ENCODE measurements around the gene MTG1.
"Not testable (repeated sequence)": the region's sequence is repeated elsewhere in the genome, so short reads cannot be mapped to it uniquely, and the experiment has no call there.

Gene MTG1

DNA sequence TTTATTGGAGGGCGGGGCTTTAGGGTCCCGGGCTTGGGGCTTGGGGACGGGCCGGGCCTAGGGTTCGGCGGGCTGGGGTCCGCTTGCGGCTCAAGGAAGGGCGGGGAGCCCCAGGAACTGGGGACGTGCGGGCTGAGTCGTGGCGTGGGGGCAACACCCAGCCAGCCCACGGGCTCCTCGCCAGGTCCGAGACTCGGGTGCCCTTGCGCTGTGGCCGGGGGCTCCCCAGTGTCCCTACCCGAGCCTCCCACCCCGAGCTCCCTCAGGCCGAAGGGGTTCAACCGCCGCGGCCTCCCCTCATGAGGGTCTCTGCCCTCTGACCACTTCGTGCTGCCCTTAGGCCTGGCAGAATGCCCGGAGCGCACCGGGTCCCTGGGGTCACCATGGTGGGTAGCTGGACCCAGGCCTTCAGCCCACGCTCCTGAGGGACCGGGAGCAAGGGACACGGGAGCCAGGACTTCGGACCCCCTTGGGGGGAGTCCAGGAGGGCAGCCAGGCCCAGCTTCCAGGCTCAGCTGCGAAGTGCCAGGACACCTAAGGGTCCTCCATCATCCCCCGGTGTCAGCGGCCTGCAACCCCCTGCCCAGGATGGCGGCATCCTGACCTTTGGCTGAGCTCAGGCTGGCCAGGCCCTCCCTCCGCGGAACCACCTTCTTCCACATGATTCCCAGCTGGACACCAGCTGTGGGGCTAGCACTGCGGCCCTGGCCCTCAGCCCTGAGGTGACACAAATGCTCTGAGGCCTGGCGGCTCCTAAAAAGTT lies 35.6 kb upstream of the MTG1 start:
- H3K4me3 ChIP-seq (ENCODE audit: low read depth, low read length), result no peak overlapping the region

DNA sequence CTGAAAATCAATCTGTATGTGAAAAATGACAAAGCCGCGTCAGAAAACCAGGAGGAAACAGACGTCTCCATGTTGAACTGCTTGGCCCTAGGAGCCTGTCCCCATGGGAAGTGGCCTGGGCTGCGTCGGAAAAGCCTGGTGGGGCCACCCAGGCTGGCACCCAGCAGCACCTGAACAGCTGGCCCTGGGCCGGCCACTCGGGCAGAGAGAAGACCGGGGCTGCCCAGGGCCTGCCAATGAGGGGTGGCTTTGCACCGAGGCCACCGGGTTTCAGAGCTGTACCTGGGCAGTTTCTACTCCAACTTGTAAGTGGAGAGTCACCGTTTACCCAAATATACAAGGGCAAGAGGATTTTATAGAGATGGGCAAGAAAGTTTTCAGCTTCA lies 35.0 kb upstream of the MTG1 start:
- no peak overlapping the region for H3K4me3 ChIP-seq (ENCODE audit: low read depth, low read length)

- no peak overlapping the region for H3K4me3 ChIP-seq (ENCODE audit: low read depth, low read length)
Measured at GRCh38 chr10:133359554-133359971, 34.4 kb upstream of the MTG1 start.

GRCh38 chr10:133359972-133360610 lies 33.9 kb upstream of the MTG1 start:
- H3K4me3 ChIP-seq (ENCODE audit: low read depth, low read length), result no peak overlapping the region

DNA sequence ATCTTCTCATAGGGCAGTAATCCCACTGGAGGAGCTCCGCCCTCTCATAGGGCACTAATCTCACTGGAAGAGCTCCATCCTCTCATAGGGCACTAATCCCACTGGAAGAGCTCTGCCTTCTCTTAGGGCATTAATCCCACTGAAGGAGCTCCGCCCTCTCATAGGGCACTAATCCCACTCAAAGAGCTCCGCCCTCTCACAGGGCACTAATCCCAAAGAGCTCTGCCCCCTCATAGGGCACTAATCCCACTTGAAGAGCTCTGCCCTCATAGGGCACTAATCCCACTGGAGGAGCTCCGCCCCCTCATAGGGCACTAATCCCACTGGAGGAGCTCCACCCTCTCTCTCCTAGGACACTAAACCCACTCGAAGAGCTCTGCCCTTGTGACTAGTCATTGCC lies 32.7 kb upstream of the MTG1 start:
- H3K4me3 ChIP-seq (ENCODE audit: low read depth, low read length), result no peak overlapping the region

DNA sequence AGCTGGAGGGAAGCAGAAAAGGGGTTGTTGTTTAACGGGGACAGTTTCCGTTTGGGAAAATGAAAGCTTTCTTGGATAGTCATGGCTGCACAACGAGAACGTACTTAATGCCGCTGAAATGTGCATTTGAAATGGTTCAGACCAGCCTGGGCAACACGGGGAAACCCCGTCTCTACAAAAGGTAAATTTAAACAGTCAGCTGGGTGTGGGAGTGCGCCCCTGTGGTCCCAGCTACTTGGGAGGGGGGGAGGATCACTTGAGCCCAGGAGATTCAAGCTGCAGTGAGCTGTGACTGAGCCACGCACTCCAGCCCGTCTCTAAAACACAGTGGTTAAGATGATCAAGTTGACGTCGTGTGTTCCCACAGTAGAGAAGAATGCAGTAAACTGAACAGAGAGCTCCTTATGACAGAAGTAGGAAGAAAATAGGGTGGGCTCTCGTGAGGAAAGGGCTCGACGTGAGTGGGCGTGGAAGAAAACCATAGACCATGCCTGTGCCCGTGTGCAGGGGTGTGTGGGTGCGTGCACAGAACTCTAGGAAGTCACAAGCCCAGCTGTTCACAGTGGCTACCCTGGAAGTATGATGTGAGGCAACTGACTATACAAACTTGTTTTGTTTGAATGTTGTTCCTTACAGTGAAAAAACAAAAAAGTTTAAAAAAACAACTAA lies 32.0 kb upstream of the MTG1 start:
- no peak overlapping the region for H3K4me3 ChIP-seq (ENCODE audit: low read depth, low read length)

DNA sequence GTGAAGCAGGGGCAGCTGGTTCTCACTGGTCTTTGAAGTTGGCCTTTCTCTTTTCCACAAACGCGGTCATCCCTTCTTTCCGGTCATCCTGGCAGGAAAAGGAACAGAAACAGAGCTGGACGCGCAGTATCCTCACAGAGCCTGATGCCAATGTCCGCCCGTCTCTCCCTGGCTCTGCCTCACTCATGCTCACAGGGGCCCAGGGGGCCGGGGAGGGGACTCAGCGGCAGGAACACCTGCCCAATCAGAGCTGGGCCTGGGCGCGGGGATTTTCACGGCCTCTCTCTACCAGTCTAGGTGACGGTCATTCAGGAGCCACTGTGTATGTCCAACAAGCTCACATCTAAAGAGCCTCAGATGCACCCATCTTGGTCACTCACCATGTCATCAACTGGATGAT lies 31.1 kb upstream of the MTG1 start:
- no peak overlapping the region for H3K4me3 ChIP-seq (ENCODE audit: low read depth, low read length)

GRCh38 chr10:133364645-133365431 lies 29.1 kb upstream of the MTG1 start:
- no peak overlapping the region for H3K4me3 ChIP-seq (ENCODE audit: low read depth, low read length)

DNA sequence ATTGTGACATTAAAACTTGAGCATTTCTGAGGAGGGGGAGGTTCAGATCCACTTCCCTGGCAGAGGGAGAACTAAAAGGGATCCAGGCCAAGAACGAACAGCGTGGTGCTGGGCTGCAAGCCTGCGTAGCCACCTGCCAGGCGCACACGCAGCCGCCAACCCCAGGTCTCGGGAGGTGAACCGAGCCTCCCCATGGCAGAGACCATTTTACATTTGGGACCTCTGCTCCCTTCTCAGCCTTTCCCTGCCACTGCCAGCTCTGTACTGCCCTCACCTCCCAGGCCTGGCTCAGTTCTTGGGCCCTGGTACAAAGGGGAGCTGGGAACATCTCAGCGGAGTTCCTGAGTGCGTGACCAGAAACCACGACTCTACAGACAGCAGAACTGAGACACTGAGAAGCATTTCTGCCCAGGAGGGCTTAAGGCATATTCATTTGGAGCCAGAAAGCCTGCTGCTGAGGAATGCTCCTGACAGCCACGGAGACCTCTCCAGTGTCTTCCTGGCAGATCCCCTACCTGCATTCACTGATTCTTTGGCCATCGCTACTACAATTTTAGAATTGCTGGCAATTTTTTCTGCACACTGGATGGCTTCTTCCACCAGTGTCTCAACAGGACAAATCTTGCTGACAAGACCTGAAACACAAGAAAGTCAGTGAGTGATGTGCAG lies 28.4 kb upstream of the MTG1 start:
- H3K4me3 ChIP-seq (ENCODE audit: low read depth, low read length), result no peak overlapping the region

DNA sequence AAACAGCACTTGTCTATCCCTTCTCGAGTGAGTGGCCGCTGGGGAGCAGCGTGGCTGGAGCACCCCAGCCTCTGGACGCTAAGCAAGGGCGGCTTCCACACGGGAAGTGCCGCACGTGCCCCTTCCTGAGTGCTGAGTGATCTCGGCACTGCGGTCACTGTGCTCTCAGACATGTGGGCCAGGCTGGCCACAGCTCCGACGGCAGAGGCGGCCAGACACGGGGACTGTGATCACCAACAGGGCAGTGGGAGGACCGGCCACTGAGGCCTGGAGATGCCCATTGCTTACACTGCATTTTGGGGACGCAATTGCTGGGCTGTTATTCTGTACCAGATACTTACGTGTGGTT lies 27.9 kb upstream of the MTG1 start:
- H3K4me3 ChIP-seq (ENCODE audit: low read depth, low read length), result no peak overlapping the region

- H3K4me3 ChIP-seq (ENCODE audit: low read depth, low read length), result no peak overlapping the region
Measured at GRCh38 chr10:133366751-133367150, 27.2 kb upstream of the MTG1 start.

DNA sequence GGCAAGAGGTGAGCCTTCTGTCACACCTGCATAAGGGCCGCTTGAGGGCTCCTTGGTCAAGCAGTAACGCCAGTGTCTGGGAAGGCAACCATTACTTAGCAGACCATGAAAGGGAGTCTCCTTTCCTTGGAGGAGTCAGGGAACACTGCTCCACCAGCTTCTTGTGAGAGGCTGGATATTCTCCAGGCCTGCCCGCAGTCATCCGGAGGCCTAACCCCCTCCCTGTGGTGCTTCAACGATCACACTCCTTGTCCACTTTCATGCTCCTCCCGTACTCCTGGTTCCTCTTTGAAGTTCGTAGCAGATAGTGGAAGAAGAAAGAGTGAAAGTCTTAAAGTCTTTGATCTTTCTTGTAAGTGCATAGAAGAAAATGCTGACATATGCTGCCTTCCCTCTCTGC lies 26.5 kb upstream of the MTG1 start:
- H3K4me3 ChIP-seq (ENCODE audit: low read depth, low read length), result not testable (repeated sequence)

DNA sequence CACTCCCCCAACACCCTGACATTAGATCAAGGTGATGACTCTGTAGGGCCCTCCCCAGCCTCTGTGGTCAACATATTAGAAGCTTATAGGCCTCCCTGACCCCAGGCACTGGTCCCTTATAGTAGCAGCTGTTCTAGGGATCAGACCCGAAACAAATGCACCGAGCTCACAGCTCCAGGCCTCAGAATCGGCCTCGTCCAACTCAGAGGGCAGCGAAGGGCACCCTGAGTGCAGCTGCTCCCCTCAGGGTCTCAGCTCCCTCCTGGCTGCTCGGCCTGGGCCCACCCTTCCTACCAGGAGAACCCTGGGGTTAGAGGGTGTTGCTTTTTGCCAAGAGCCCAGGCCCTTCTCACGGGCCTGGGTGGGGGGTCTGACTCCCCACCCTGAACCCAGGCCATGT lies 25.8 kb upstream of the MTG1 start:
- H3K4me3 ChIP-seq (ENCODE audit: low read depth, low read length), result no peak overlapping the region

- no peak overlapping the region for H3K4me3 ChIP-seq (ENCODE audit: low read depth, low read length)
Measured at GRCh38 chr10:133370030-133370786, 23.7 kb upstream of the MTG1 start.

- H3K4me3 ChIP-seq (ENCODE audit: low read depth, low read length), result no peak overlapping the region
Measured at GRCh38 chr10:133372507-133372906, 21.4 kb upstream of the MTG1 start.

GRCh38 chr10:133373174-133374090 lies 20.5 kb upstream of the MTG1 start, which contains the start of gene ECHS1:
ECHS1 (minus strand) TSS chr10:133373354; CDS start chr10:133373333, 21 bp downstream.
- H3K4me3 ChIP-seq (ENCODE audit: low read depth, low read length), result peak within 1 kb of the TSS; percentile 87

DNA sequence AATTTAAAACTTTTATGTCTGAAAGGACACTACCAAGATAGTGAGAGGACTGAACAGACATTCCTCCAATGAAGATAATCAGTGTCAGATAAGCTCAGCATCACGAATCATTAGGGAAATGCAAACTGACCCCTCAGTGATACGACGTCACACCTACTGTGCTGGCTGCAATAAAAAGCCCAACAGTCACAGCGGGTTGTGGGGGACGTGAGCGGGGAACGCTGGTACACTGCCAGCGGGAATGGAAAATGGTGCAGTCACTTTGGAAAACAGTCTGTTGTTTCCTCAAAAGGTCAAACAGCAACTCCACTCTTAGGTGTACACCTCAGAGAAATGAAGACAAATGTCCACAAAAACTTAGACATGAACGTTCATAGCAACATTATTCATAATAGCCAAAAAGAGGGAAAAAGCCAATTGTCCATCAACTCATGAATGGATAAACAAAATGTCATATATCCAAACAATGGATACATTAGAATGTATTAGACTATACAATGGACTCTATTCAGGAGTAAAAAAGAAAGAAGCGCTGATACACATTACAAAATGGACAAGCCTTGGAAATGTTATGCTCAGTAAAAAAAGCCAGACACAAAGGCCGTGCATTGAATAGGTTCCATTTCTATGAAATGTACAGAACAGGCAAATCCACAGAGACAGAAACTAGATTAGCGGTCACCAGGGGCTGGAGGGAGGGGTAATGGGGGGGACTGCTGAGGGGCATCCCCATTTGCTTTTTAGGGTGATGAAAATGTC lies 18.4 kb upstream of the MTG1 start:
- H3K4me3 ChIP-seq (ENCODE audit: low read depth, low read length), result no peak overlapping the region

DNA sequence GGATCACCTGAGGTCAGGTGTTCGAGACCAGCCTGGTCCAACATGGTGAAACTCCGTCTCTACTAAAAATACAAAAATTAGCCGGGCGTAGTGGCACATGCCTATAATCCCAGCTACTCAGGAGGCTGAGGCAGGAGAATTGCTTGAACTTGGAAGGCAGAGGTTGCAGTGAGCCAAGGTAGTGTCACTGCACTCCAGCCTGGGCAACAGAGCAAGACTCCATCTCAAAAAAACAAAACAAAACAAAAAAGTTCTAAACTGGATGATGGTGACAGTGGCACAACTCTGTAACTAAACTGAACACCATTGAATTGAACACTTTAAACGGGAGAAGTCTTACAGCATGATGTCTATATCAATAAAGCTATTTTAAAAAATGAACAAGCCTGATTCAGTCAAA lies 17.8 kb upstream of the MTG1 start:
- not testable (repeated sequence) for H3K4me3 ChIP-seq (ENCODE audit: low read depth, low read length)

Measured in iPS-11a (cell line).